K562 (cell line): ENCODE data around the gene CRYBG2. TPM values are rescaled to one million over a fixed set of nuclear protein-coding genes. Genes with fewer than 3 reads are reported as not detected.

Source experiments
- CBX2 ChIP-seq: fragments of 200-600 bp; sonication (generic); IDR thresholded peaks from one replicate; pipeline ENCODE4 v1.6.1; 2012; ENCODE audit warnings: mild to moderate bottlenecking, low read length, inconsistent platforms; ENCODE audit not compliant: insufficient read depth, poor library complexity, severe bottlenecking
- CC2D1A ChIP-seq: fragments of 450-650 bp; IDR thresholded peaks from 2 replicates; pipeline ENCODE4 v1.6.1; 2017; ENCODE audit warnings: mild to moderate bottlenecking
- CCAR2 ChIP-seq: fragments of 200-400 bp; formaldehyde crosslinking; IDR thresholded peaks from 2 replicates; pipeline ENCODE4 v1.6.1; 2017; ENCODE audit warnings: mild to moderate bottlenecking, low read depth, low read length
- CTBP1 ChIP-seq: fragments of 450-650 bp; IDR thresholded peaks from 2 replicates; pipeline ENCODE4 v1.6.1; 2016; ENCODE audit warnings: borderline replicate concordance
- CTCF ChIP-seq, 3 experiments: IDR thresholded peaks in 2 of 3; conservative IDR thresholded peaks in 1 of 3; 2 replicates each; pipeline ENCODE4 v1.5.1; 2011 to 2012; ENCODE audit warnings: low read length in 3 of 3, mild to moderate bottlenecking in 3 of 3, control low read depth in 2 of 3, improper control_type of control experiment in 1 of 3, inconsistent platforms in 1 of 3, low read depth in 1 of 3, mixed read lengths in 1 of 3, moderate library complexity in 1 of 3; ENCODE audit not compliant: insufficient read depth in 2 of 3
- ELF2 ChIP-seq: fragments of 250-450 bp; sonication (Bioruptor Pico); IDR thresholded peaks from 2 replicates; pipeline ENCODE4 v1.5.0; 2021; ENCODE audit warnings: mild to moderate bottlenecking
- FOXA1 ChIP-seq: fragments of 450-650 bp; IDR thresholded peaks from 2 replicates; pipeline ENCODE4 v1.6.1; 2016; ENCODE audit warnings: mild to moderate bottlenecking, borderline replicate concordance
- FOXP1 ChIP-seq: sonication (generic); formaldehyde crosslinking; IDR thresholded peaks from 2 replicates; pipeline ENCODE4 v1.8.0; 2022; ENCODE audit warnings: mild to moderate bottlenecking, missing genetic modification reagents
- FOXP4 ChIP-seq: sonication (generic); formaldehyde crosslinking; IDR thresholded peaks from 2 replicates; pipeline ENCODE4 v1.8.0; 2022; ENCODE audit warnings: mild to moderate bottlenecking, missing genetic modification reagents, borderline replicate concordance
- HINFP ChIP-seq: fragments of 450-650 bp; conservative IDR thresholded peaks from 2 replicates; pipeline ENCODE4 v1.6.1; 2016; ENCODE audit warnings: missing genetic modification characterization, low read depth, mild to moderate bottlenecking, control low read depth, missing compliant biosample characterization
- MCM5 ChIP-seq: fragments of 450-650 bp; IDR thresholded peaks from 2 replicates; pipeline ENCODE4 v1.6.1; 2016; ENCODE audit warnings: low read depth
- NFE2 ChIP-seq: IDR thresholded peaks from 2 replicates; pipeline ENCODE4 v1.6.1; 2014; ENCODE audit warnings: antibody characterized with exemption, low read depth
- NFIX ChIP-seq: fragments of 250-450 bp; sonication (Bioruptor Pico); IDR thresholded peaks from 2 replicates; pipeline ENCODE4 v1.4.0; 2020; ENCODE audit warnings: low read depth, mild to moderate bottlenecking, moderate library complexity
- SAFB2 ChIP-seq: fragments of 200-400 bp; formaldehyde crosslinking; IDR thresholded peaks from 2 replicates; pipeline ENCODE4 v1.6.1; 2018; ENCODE audit warnings: borderline replicate concordance, low read length, low read depth, moderate library complexity; ENCODE audit not compliant: severe bottlenecking
- SIN3A ChIP-seq, 2 experiments: fragments of 150-350 bp in 1 of 2; IDR thresholded peaks; 2 replicates each; pipeline ENCODE4 v1.6.1; 2011 to 2016; ENCODE audit warnings: borderline replicate concordance in 2 of 2, low read depth in 2 of 2, low read length in 2 of 2, mild to moderate bottlenecking in 2 of 2, moderate library complexity in 2 of 2; ENCODE audit not compliant: control insufficient read depth in 1 of 2
- SIX5 ChIP-seq, 2 experiments: IDR thresholded peaks; 2 replicates each; pipeline ENCODE4 v1.6.1; 2011; ENCODE audit warnings: low read length in 2 of 2, borderline replicate concordance in 1 of 2, low read depth in 1 of 2, mild to moderate bottlenecking in 1 of 2, moderate library complexity in 1 of 2; ENCODE audit not compliant: insufficient read depth in 1 of 2
- SMAD4 ChIP-seq: fragments of 250-450 bp; sonication (Bioruptor Pico); conservative IDR thresholded peaks from 2 replicates; pipeline ENCODE4 v1.8.0; 2021; ENCODE audit warnings: inconsistent platforms, mild to moderate bottlenecking, moderate library complexity
- ZC3H4 ChIP-seq: sonication (generic); formaldehyde crosslinking; IDR thresholded peaks from 2 replicates; pipeline ENCODE4 v1.9.0; 2021; ENCODE audit warnings: missing genetic modification reagents, borderline replicate concordance
- ZFP30 ChIP-seq: fragments of 250-450 bp; sonication (Bioruptor Pico); IDR thresholded peaks from 2 replicates; pipeline ENCODE4 v1.8.0; 2022; ENCODE audit warnings: moderate library complexity, mild to moderate bottlenecking, inconsistent platforms, borderline replicate concordance
- ZNF583 ChIP-seq: fragments of 250-450 bp; sonication (Bioruptor Pico); IDR thresholded peaks from 2 replicates; pipeline ENCODE4 v1.4.0; 2020
- ZNF668 ChIP-seq: fragments of 250-450 bp; sonication (Bioruptor Pico); IDR thresholded peaks from 2 replicates; pipeline ENCODE4 v1.8.0; 2022; ENCODE audit warnings: mild to moderate bottlenecking, inconsistent platforms
- ZNF76 ChIP-seq: fragments of 250-450 bp; sonication (Bioruptor Pico); IDR thresholded peaks from 2 replicates; pipeline ENCODE4 v1.4.0; 2020; ENCODE audit warnings: mild to moderate bottlenecking, moderate library complexity, borderline replicate concordance
- polyA plus RNA-seq, 8 experiments: library from polyadenylated mRNA; depleted of rRNA in 4 of 8; stranded (reverse) in 5 of 8; unstranded in 3 of 8; fragments of >200 nt; fragmentation: Nextera tagmentation in 2 of 8; fragmentation: Illumina TruSeq in 1 of 8; extraction: Ambion mirVana in 2 of 8; extraction: Trizol in 1 of 8; gene quantifications; 2 replicates each; pipeline versions ENCODE4 v1.2.1 to v1.2.3, GENCODE V29; 2011 to 2014; ENCODE audit warnings: inconsistent platforms in 1 of 8, missing spikeins in 1 of 8
- total RNA-seq, 7 experiments: library from RNA; depleted of rRNA in 6 of 7; stranded (reverse); fragments of >200 nt in 6 of 7; fragmentation: Illumina TruSeq in 2 of 7; extraction: Trizol in 2 of 7; gene quantifications; 2 replicates each; pipeline versions ENCODE4 v1.2.1 to v1.2.3, GENCODE V29; 2011 to 2021; ENCODE audit warnings: low replicate concordance in 1 of 7

Gene CRYBG2
- total and polyA plus RNA-seq, 9 of the 15 experiments (the other 6 are each of a cell fraction or from before 2014, with no cell fraction given) = 0.39 to 8.5 (median 3.7) TPM

GRCh38 chr1:26275580-26276431 is 78.1 kb downstream of the CRYBG2 start (continued):
- 0 out of 2 replicates have a peak, but pooled peaks have one; percentile 61 for TF ChIP-seq ELF2 (CRISPR knock-in tag)
- no peak for TF ChIP-seq NFE2
- TF ChIP-seq CCAR2 = no peak
- TF ChIP-seq SAFB2 = no peak
- peak; percentile 34 to 38; a peak in 1 of 4 replicates for TF ChIP-seq SIN3A (IDR thresholded peaks at IDR 0.05; ENCODE audit: borderline replicate concordance in 2 of 2, control insufficient read depth in 1 of 2, low read depth in 2 of 2, low read length in 2 of 2)
- TF ChIP-seq SMAD4 (CRISPR knock-in tag) = no peak
- TF ChIP-seq MCM5 = no peak
- TF ChIP-seq NFIX (CRISPR knock-in tag) = no peak
- 0 out of 2 replicates have a peak, but pooled peaks have one; percentile 33 for TF ChIP-seq ZC3H4 (CRISPR knock-in tag)
- TF ChIP-seq ZNF583 = no peak
- no peak for TF ChIP-seq SIX5 (IDR thresholded peaks at IDR 0.05; ENCODE audit: borderline replicate concordance in 1 of 2, insufficient read depth in 1 of 2, low read depth in 1 of 2, low read length in 2 of 2)
- TF ChIP-seq FOXP1 (CRISPR knock-in tag) = no peak
- TF ChIP-seq FOXP4 (CRISPR knock-in tag) = no peak
- TF ChIP-seq CTBP1 = peak; percentile 56; the same call in 1 of the 2 replicates
- TF ChIP-seq CBX2 = no peak
- peak; percentile 88 to 94 (median 94) for TF ChIP-seq CTCF (IDR thresholded peaks at IDR 0.05 in 2 of 3, conservative IDR thresholded peaks at IDR 0.05 in 1 of 3; ENCODE audit: insufficient read depth in 2 of 3, low read depth in 1 of 3, low read length in 3 of 3)
- TF ChIP-seq HINFP (tag) = 0 out of 2 replicates have a peak, but pooled peaks have one; percentile 51
- peak; percentile 60 for TF ChIP-seq CC2D1A
- no peak for TF ChIP-seq ZNF76 (CRISPR knock-in tag)
- TF ChIP-seq ZFP30 (CRISPR knock-in tag) = no peak
- TF ChIP-seq FOXA1 = no peak
- no peak for TF ChIP-seq ZNF668 (CRISPR knock-in tag)
